GM21786 (cell line): Measurements from ENCODE around the gene ACSM2B.
"Not testable (repeated sequence)": the region's sequence is repeated elsewhere in the genome, so short reads cannot be mapped to it uniquely, and the experiment has no call there.

Experiments
- ATAC-seq: cut with Tn5 transposase; IDR thresholded peaks from one replicate; pipeline ENCODE4 v1.9.1; 2021; ENCODE audit not compliant: unreplicated experiment

ACSM2B gene, protein sequence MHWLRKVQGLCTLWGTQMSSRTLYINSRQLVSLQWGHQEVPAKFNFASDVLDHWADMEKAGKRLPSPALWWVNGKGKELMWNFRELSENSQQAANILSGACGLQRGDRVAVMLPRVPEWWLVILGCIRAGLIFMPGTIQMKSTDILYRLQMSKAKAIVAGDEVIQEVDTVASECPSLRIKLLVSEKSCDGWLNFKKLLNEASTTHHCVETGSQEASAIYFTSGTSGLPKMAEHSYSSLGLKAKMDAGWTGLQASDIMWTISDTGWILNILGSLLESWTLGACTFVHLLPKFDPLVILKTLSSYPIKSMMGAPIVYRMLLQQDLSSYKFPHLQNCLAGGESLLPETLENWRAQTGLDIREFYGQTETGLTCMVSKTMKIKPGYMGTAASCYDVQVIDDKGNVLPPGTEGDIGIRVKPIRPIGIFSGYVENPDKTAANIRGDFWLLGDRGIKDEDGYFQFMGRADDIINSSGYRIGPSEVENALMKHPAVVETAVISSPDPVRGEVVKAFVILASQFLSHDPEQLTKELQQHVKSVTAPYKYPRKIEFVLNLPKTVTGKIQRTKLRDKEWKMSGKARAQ

DNA sequence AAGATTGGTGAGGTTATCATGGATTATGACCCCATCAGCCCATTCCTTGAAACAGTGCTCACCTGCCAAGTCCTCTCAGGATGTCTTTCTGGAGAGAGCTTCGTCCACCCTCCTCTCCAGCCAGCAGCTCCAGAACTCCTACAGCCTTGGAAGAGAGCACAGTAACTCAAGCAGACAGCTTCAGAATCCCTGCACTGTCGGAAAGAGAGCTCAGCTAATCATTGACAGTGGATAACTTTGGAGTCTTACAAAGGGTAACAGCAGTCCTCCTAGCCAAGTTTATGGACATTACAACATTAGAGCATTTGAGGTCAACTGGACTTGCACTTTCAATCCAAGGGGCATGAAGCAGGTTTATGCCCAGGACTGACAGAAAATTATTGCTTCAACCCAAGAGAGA is at the start of gene ACSM2B:
ACSM2B (minus strand) TSS at position 223 of the 400 bp plus-strand sequence. CDS start 11,522 bp downstream, outside the sequence.
- not testable (repeated sequence) for ATAC-seq

DNA sequence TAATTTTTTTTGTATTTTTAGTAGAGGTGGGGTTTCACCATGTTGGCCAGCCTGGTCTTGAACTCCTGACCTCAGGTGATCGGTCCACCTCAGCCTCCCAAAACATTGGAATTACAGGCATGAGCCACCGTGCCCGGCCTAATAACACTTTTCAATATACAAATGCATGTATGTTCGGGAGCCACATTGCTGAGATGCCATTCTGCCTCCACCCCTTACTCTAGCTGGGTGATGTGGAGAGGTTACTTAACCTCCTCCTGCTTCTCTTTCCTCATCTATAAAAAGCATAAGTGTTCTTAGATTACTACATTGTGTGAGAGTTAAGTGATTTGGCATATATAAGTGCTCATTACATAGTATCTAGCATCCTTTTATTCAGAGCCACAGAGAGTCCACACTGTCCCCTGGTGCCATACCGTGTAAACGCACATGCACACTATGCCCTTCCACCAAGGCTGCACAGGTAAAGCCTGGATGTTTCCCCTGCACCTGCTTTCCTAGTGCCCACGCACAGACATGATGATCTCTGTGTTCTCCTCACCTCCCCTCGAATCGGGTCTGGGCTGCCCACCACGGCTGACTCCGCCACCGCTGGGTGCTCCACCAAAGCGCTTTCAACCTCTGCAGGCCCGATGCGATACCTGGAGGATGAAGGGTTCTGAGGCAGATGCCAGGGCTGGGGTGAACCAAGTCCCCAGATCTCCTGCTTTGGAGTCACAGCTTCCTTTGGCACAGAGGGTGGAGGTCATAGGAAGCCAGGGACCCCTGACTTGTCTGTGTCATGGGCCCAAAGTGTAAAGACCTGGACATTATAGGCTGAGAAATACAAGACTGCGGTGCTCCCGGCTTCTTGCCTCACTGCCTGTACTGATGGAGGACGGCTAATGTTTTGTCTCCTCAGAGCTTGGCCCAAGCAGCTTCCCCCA is 49.0 kb upstream of the ACSM2B start:
- ATAC-seq = no peak

DNA sequence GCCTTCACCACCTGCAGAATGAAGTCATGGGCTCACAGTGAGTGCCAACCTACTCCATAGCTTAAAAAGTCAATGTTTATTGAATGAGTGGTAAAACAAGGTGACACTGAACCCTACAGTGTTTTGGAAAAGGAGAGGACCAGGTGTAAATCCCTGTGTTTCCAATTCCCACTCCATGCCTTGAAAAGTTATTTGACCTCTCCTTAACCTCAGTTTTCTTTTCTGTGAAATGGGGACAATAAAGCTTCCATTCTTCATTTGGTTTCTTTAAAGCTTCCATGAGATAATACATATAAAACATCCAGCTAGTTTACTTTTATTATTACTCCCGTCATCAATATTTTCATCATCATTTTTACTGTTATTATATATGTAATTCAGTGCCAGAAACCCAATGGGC is 48.0 kb upstream of the ACSM2B start:
- ATAC-seq = no peak

DNA sequence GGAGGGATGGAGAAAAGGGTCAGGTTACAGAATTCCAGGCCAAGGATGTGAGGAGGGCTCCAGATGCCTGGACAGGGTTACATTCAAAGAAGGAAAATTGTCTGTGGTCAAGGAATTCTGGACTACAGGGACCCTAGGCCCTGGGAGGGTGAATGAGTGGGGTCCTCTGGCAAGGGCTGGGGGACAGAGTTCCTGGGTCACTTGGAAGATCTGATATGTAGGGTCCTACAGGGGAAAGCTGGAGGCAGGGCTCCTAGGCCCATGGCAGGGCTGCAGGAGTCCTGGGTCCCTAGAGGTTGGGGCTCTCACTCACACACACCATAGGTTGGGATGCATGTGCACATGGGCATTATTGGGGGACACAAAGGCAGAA is 46.3 kb upstream of the ACSM2B start:
- ATAC-seq = no peak

DNA sequence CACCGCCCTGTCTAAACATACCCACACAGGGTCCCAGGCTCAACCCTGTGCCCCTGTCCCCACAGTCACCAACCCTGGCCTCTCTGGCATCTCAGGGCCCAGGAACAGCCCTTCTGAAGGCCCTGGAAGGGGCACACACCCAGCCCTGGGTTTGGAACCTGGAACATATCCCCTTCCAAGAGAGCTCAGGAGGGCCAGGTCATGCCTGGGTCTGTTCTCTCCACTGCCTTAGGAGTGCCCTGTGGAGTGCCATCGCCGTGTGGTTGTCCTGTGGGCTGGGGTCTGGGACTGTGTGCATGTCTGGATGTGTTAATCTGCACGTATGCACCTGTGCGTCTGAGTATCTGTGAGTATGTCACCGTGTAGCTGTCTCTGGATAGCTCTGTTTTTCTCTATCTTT is 45.2 kb upstream of the ACSM2B start:
- no peak for ATAC-seq

DNA sequence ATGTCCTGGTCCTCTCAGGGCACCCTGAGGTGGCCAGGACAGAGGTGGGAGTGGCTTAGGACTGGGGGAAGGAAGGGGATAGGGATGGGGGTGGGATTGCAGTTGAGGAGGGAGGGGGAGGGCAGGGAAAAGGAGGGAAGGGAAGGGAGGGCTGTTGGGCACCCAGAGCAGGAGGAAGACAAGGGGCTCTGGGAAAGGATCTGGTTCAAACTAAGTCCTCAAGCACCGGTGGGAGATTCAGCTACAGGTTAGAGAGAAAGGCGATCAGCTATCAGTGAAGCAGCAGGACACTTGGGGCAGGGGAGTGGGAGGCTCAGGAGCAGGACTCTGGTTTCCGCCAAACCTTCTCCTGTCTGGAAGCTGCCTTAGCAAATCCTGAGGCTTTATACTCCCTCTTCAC is 44.6 kb upstream of the ACSM2B start:
- ATAC-seq = no peak

DNA sequence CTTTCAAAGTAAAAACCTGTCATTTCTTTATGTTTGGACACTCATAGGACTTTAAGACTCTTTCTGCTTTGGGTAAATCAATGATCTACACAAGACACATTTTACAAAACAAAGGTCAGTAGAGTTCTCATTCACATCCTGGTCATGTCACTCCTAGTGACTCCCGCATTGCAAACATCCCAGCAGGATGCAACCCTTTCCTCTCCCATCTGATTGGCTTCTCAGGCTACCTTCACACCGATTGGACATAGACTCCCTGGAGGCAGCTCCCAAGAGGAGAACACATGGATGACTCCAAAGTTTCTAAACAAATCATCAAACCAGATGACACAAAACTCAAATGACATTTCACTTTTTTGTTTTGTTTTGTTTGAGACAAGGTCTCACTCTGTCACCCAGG is 43.8 kb upstream of the ACSM2B start:
- ATAC-seq = no peak

DNA sequence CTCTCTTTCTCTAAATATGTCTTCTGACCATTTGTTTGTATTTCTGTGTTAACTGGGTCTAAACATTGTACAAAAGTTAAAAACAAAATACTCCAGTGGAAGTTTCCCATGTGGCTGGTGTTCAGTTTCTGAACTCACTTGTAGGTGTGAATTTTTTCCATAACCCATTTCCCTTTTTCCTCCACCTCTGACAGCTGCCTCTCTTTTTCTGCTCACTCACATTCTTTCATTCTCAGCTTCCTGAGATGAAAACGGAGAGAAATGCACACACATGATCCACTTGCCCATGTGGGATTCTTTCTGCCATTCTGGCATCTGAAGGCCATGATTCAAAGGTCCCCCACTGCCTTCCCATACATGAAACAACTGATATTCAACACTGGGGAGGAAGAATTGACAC is 41.1 kb upstream of the ACSM2B start:
- no peak for ATAC-seq

DNA sequence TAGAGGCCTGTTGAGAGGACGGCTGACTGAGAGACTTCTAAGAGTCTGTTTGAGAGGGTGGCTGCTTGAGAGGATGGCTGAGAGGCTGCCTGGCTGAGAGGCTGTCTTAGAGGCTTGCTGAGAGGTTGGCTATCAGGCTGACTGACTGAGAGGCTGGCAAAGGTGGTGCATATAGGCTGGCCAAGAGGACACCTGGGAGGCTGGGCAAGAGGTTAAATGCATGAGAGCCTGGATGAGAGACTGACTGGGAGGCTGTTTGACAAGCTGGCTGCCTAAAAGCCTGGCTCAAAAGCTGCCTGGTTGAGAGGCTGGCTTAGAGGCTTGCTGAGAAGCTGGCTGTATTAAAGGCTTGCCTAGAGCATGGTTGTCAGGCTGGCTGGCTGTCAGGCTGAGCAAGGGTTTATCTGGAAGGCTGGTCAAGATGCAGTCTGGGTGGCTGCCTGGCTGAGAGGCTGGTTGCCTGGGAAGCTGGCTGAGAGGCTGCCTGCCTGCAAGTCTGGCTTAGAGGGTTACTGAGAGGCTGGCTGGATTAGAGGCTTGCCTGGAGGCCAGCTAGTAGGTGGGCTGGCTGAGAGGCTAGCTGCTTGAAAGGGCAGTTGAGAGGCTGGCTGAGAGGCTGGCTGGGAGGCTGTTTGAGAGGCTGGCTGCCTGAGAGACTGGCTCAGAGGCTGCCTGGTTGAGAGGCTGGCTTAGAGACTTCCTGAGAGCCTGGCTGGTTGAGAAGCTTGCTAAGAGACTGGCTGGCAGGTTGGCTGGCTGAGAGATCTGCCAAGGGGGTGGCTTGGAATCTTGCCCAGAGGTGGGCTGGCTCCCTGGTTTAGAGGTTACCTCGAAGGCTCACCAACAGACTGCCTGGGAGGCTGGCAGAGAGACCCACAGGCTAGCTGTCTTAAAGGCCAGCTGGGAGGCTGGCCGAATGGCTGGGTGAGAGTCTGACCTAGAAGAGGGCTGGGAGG is 38.3 kb upstream of the ACSM2B start:
- ATAC-seq = no peak

DNA sequence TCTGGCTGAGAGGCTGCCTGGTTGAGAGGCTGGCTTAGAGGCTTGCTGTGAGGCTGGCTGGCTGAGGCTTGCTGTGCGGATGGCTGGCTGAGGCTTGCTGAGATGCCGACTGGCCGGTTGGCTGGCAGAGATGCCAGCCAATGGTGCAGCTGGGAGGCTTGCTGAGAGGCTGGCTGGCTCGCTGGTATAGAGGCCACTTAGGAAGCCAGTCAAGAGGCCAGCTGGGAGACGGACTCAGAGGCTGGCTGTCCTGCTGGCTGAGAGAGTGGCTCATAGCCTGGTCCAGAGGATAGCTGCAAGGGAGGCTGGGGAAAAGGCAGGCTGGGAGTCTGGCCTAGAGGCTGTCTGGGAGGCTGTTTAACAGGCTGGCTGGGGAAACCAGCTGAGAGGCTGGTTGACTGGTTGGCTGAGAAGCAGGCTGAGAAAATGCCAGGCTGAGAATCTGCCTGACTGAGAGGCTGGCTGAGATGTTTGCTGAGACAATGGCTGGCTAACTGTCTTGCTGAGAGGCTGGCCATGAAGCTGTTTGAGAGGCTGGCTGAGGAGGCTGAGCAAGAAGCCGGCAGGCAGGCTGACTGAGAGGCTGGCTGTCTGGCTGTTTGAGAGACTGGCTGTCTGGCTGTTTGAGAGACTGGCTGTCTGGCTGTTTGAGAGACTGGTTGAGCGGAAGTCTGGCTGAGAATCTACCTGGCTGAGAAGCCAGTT is 37.5 kb upstream of the ACSM2B start:
- no peak for ATAC-seq

DNA sequence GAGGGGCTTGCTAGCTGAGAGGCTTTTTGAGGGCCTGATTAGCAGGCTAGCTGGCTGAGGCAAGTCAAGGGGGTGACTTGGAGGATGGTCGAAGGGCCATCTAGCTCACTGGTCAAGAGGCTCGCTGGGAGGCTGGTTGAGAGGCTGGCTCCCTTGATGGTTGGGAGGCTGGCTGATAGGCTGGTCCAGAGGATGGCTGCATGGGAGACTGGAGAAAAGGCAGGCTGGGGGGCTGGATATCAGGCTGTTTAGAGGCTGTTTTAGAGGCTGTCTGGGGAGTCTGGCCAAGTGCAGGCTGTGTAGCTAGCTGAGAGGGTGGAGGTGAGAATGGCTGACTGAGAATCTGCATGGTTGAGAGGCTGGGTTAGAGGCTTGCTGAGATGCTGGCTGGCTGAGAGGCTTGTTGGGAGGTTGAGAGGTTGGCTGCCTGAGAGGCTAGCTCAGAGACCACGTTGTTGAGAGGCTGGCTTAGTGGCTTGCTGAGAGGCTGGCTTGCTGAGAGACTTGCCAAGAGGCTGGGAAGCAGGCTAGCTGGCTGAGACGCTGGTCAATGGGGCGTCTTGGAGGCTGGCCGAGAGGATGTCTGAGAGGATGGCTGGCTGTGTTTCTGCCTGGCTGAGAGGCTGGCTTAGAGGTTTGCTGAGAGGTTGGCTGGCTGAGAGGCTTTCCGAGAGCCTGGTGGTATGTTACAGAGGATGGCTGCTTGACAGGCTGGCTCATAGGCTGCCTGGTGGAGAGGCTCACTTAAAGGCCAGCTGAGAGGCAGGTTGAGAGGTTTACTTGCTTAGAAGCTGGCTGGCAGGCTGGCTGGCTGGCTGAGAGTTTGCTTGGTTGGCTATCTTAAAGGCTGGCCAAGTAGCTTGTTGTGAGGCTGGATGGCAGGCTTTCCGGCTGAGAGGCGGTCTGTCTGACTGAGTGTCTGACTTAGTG is 36.6 kb upstream of the ACSM2B start:
- ATAC-seq = no peak

DNA sequence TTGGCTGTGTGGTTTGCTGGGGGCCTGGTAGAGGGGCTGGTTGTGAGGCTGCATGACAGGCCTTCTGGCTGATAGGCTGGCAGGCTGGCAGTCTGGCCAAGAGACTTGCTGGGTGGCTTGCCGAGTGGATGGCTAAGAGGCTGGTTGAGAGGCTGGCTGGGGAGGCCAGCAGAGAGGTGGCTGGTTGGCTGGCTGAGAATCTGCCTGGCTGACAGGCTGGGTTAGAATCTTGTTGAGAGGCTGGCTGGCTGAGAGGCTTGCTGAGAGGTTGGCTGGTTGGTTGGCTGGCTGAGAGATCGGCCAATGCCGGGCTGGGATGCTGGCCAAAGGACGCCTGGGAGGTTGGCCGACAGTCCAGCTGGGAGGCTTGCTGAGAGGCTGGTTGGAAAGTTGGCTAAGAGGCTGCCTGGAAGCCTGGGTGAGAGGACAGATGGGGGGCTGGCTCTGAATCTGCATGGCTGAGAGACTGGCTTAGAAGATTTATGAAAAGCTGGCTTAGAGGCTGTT is 35.9 kb upstream of the ACSM2B start:
- no peak for ATAC-seq

DNA sequence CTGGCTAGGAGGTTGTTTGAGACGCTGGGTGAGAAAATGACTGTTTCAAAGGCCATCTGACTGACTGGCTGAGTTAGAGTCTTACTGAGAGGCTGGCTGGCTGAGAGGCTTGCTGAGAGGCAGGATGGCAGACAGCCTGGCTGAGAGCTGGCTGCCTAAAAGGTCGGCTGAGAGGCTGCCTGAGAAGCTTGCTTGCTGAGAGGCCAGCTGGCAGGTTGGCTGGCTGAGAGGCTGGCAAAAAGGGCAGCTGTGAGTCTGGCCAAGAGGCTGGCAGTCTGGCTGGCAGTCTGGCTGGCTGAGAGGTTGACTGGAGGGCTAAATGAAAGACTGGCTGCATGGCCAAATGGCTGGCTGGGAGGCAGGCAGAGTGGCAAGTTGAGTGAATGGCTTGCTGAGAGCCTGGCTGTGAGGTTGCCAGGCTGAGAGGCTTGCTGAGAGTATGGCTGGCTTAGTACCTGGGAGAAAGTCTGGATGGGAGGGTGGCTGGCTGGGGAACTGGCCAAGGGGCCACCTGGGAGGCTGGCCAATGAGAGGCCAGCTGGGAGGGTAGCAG is 35.3 kb upstream of the ACSM2B start:
- ATAC-seq = no peak

DNA sequence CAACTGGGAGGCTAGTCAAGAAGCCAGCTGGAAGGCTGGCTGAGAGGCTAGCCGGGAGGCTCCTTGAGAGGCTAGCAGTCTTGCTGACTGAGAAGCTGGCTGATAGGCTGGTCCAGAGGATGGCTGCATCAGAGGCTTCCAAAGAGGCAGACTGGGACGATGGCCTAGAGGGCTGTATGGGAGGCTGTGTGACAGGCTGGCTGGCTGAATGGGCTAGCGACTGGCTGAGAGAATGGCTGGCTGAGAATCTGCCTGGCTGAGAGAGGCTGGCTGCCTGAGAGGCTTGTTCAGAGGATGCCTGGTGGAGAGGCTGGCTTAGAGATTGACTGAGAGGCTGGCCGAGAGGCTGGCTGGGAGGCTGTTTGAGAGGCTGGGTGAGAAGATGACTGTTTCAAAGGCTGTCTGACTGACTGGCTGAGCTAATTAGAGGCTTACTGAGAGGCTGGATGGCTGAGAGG is 34.8 kb upstream of the ACSM2B start:
- no peak for ATAC-seq

DNA sequence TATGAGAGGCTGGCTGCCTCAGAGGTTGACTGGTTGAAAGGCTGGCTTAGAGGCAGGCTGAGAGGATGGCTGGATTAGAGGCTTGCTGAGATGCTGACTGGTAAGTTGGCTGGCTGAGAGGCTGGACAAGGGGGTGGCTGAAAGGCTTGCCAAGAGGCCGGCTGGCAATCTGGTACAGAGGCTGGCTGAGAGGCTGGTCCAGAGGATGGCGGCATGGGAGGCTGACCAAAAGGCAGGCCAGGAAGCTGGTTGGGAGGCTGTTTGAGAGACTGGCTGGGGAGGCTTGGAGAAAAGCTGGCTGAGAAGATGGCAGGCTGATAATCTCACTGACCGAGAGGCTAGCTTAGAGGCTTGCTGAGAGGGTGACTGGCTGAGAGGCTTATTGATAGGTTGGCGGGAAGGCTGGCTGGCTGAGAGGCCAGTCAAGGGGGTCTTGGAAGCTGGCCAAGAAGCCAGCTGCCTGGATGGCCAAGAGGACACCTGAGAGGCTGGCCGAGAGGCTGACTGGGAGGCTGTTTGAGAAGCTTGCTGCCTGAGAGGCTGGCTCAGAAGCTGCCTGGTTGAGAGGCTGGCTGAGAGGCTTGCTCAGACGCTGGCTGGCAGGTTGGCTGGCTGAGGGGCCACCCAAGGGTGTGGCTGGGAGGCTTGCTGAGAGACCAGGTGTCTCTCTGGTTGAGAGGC is 34.2 kb upstream of the ACSM2B start:
- ATAC-seq = no peak

DNA sequence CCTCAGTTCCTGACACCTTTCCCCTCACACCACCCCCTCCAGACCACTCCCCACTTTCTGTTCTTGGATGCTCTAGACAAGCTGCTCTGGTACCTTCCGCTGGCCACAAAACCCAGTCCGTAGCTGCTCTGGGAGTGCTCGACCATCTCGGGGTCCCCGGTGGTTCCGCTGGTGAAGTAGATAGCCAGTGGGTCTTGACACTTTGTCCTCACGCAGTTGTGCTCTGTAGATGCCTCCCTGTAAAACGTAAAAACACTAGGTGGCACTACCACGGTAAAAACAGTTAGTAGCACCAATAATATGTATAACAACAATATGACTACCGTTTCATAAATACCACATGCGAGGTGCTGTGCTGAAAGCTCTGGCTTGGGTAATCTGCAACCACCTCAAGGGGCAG is 26.0 kb upstream of the ACSM2B start:
- not testable (repeated sequence) for ATAC-seq

DNA sequence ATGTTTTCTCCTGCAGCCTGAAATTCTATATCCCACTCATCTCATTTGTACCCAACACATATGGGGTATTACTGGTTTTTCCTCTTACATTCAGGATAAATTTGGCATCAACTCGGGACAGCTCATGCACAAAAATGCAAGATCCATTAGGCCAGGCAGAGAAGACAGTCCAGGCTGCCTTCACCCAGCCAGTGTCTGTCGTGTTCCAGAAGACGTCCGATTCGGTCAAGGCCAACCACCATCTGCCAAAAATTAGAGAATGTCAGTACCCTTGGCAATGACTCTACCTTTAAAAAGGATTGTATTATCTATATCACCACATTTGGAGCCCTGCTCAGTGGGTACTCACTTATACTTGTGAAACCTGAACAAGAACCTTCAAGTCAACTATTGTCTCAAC is 23.3 kb upstream of the ACSM2B start:
- not testable (repeated sequence) for ATAC-seq
